GM18870 (cell line): ENCODE results near the gene ODF2.
"Not testable (repeated sequence)": the region's sequence is repeated elsewhere in the genome, so short reads cannot be mapped to it uniquely, and the experiment has no call there.

Source experiments
- ATAC-seq: cut with Tn5 transposase; IDR thresholded peaks from one replicate; pipeline ENCODE4 v1.9.1; 2021; ENCODE audit warnings: moderate library complexity; ENCODE audit not compliant: unreplicated experiment

Gene ODF2

GRCh38 chr9:128482186-128482585, 26.4 kb downstream of the ODF2 start:
- ATAC-seq = no peak

DNA sequence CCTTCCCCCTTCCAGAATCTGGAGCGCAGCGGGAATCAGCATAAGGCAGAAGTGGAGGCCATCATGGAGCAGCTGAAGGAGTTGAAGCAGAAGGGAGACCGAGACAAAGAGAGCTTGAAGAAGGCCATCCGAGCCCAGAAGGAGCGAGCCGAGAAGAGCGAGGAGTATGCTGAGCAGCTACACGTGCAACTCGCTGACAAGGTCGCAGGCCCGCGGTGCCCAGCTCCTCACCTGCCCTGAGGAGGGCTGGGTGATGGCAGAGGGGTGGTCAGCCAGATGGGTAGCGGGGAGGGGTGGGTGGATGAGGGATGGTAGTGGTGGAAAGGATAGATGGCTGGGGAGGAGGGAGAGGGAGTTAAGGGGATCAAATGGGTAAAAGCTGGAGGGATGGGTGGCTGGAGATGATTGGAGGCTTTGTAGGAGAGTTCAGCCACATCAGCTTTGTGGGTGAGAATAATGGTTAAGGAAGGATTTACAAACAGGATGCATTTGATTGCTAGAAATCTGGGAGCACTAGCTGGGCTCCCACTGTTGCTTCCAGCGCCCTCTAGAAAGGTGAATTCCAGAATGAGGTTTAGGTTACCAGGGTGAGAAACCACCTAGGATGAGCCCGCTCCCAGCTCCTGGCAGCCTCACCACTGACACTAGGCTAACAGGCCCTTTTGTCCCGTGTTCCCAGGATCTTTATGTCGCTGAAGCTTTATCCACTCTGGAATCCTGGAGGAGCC, 29.0 kb downstream of the ODF2 start:
- no peak for ATAC-seq

DNA sequence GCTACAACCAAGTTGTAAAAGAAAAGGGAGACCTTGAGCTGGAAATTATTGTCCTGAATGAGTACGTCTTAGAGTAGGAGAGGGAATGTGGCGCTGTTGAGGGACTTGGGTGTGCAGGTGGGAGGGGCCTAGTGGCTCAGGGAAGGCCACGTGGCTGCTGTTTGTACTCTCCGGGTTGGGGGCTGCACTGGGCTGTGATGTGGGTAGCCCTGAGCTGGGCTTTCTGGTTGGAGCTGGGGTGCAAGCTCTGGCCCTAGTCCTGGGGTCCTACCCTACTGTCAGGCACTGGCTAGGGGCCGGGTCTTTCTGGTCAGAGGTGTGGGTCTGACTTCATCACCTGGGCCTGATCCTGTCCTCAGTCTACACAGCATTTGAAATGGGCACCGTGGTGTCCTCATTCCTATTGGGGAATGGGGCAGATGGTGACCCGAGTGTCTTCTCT, 29.6 kb downstream of the ODF2 start:
- no peak for ATAC-seq

- ATAC-seq = no peak
Observed at GRCh38 chr9:128486201-128486600, 30.4 kb downstream of the ODF2 start.

GRCh38 chr9:128493424-128493823, 37.6 kb downstream of the ODF2 start:
- no peak for ATAC-seq

DNA sequence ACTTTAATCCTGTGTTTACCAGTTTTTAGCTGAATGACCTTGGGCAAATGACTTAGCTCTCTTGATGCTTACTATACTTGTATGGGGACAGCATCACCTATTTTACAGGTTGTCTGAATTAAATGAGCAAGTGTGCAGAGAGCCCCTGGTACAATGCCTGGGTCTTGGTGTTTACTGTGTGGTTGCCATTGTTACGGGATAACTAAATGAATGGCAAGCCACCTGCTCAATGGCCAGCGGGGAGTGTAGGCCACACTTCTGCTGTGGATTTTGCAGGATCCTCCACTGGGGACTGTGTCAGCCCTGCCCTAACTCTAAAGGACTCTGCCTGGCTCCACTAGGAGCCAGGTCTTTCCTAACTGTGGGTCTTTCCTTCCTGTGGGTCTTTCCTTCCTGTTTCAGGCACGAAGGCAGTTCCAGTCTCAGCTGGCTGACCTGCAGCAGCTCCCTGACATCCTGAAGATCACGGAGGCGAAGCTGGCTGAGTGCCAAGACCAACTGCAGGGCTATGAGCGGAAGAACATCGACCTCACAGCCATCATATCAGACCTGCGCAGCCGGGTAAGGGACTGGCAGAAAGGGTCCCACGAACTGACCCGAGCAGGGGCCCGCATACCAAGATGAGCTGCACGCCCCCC, 38.4 kb downstream of the ODF2 start:
- ATAC-seq = no peak

DNA sequence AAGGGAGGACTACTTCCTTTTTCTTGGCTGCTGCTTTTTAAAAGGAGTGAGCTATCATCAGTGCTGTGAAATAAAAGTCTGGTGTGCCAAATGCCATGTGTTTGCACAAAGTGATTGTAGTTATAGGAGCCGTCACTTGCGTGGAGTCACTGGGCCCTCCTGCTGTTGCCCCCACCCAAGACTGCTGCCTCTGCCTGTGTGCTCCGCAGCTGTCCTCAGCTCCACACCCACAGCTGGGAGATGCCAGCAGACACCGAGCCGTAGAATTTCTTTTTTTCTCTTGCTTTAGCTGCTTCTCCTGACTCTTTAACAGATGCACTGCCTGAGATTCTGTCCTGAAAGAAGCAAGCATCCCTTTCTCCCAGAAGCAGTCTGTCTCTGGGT, 38.9 kb downstream of the ODF2 start:
- no peak for ATAC-seq

- no peak for ATAC-seq
Observed at GRCh38 chr9:128495296-128495695, 39.5 kb downstream of the ODF2 start.

GRCh38 chr9:128495804-128496417, 40.1 kb downstream of the ODF2 start:
- no peak for ATAC-seq

DNA sequence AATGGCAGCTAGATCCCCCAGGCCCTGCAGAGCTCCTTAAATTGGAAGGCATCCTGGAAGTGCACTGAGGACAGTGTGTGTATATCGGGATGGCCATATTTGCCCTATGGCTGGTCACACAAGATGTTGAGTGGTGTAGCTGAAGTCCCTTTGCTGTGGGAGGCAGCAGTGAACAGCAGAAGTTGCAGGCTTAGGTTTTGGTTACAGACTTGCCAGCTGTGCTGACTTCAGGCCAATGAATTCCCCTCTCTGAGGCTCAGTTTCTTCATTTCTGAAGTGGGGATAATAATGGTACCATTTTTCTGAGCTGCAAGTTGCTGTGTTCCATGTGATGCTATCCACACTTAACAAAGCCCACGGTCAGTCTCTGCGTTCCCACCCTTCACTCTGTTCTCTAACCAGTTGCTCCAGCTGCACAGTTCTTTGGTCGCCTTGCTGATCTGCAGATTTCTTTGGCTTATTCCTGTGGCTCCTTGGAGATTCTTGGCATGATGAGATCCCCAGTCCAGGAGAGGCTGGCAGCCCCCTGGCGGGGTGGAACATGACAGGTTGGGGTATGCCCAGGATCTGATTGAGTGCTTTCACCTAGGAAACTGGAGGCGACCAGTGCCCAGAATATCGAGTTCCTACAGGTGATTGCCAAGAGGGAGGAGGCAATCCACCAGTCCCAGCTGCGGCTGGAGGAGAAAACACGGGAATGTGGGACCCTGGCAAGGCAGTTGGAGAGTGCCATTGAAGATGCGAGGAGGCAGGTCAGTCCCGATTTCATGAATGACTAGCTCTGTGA, 42.2 kb downstream of the ODF2 start:
- no peak for ATAC-seq

DNA sequence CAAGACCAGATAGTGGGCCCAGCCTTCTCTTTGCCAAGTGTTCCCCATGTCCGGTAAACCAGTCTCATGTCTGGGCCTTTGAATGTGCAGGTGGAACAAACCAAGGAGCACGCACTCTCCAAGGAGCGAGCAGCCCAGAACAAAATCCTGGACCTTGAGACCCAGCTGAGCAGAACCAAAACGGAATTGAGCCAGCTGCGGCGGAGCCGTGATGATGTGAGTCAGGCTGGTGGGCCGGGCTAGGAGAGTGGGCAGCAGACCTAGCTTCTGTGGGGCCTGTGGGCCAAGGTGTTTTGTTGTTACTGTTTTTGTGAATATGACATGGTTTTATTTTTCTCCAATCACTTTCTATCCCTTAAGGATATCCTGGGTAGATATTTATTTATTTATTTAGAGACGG, 43.1 kb downstream of the ODF2 start:
- ATAC-seq = no peak

- ATAC-seq = no peak
Observed at GRCh38 chr9:128499920-128500319, 44.1 kb downstream of the ODF2 start.

GRCh38 chr9:128503415-128503825, 47.6 kb downstream of the ODF2 start:
- not testable (repeated sequence) for ATAC-seq

- ATAC-seq = no peak
Observed at GRCh38 chr9:128503870-128504269, 48.1 kb downstream of the ODF2 start.

DNA sequence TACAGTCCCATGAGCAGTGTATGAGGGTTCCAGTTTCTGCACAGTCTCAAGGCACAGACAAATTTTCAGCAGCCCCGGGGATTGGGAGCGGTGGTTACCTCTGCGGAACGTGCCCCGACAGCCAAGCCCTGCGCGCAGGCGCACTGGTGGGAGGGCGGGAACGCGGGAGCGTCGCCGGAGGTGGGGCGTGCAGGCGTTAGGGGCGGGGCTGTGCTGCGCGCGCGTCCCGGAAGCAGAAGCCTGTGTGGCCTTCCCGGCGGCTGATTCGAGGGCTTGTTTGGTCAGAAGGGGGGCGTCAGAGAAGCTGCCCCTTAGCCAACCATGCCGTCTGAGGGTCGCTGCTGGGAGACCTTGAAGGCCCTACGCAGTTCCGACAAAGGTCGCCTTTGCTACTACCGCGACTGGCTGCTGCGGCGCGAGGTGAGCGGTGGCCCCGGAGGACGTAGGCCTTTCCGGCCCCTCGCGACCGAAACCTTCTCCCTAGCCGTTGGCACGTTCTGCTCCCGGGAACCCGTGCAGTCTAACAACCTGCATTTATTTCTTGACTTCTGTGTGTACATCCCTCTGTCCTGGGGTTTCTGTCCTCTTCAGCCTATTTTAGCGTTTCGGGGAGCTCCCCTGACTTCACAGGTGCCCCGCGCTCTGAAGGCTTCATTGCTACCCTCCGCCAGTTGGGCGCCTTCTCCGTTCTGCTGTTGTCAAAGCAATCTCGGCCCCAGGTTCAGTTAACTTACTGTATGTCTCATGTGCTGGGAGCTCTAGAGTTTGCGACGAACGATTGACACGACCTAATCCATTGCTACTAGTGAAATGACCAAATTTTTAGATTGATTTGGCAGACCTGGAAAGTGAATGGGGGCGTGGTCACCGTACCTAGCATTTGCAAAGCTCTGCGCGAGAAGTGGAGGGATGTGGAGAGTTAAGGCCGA, 48.9 kb downstream of the ODF2 start, which contains the start of gene GLE1:
GLE1 (plus strand) TSS at position 235 of the 929 bp plus-strand sequence; CDS start at position 322, 87 bp downstream.
- peak; percentile 55 for ATAC-seq

DNA sequence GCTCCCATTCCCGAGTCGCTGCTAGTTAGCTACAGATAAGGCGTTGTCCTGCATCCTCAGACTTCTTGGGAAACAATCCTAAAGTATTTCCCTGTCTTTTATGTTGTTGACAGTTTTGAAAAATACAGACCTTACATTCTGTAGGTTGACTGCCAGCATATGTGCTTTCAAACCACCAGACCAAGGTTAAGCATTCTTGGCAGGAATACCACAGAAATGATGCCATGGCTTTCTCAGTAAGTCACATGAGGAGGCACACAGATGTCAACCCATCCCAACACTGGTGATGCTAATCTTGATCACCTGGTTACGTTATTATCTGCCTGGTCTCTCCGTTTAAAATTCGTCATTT, 49.6 kb downstream of the ODF2 start:
- no peak for ATAC-seq

GRCh38 chr9:128505906-128506305, 50.1 kb downstream of the ODF2 start:
- not testable (repeated sequence) for ATAC-seq

DNA sequence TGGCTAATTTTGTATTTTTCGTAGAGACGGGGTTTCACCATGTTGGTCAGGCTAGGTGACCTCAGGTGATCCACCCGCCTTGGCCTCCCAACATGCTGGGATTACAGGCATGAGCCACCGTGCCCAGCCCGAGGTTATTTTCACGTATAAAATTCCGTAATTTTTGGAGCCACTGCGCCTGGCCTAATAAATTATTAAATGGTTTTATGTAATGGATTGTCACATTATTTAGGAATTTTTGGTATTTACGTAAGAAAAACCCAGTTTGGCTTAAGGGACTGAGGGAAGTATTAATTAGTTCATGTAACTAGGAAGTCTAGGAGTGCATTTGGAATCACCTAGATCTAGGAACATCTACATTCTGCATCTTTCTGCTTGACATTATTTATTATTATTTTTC, 57.0 kb downstream of the ODF2 start:
- ATAC-seq = no peak

DNA sequence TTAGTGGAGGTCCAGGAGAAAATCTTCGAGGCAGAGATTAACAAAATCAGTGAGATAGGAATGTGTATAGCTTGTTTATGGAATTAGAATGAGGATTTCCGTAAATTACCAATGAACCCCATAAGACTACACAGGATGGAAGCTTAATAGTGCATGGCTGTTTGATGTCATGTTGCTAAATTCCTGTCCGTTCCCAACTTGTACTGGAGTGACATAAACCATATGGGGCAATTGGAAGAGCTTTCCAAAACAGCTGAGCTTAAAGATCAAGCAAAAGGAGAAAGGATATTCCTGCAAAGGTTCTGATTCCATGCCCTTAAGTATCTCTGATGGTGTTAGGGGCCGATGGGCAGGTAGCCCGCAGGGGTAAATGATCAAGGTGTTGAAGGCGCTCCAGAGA, 66.2 kb downstream of the ODF2 start:
- no peak for ATAC-seq

DNA sequence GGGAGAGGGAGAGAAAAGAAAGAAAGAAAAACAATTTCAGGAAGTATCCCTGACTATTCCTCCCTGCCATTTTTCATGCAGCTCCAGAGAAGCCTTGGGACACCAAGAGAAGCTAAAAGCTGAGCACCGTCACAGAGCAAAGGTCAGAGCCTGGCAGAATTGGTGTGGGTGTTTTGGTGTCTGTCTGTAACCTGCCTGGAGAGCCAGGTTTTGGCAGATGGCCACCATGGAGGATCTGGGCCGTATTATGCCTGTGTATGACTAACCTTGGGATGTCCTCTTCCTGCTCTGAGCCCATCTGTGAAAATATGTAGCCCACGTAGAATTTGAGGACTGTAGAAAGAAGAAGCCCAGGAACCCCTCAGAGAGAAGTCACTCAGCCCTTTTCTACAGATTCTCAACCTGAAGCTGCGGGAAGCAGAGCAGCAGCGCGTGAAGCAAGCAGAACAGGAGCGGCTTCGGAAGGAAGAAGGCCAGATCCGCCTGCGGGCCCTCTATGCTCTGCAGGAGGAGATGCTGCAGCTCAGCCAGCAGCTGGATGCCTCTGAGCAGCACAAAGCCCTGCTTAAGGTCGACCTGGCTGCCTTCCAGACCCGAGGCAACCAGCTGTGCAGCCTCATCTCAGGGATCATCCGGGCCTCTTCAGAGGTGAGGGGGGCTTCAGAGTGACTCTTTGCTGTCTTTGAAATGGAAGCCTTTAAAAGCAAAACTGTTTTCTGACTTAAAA, 67.6 kb downstream of the ODF2 start:
- no peak for ATAC-seq
